Raji (cell line): ENCODE measurements around the gene TNKS2.

Source experiments
- POLR2A ChIP-seq: IDR thresholded peaks from 2 replicates; pipeline ENCODE4 v1.6.1; 2011; ENCODE audit warnings: low read depth, low read length, control low read depth; ENCODE audit not compliant: insufficient read depth

TNKS2 gene

DNA sequence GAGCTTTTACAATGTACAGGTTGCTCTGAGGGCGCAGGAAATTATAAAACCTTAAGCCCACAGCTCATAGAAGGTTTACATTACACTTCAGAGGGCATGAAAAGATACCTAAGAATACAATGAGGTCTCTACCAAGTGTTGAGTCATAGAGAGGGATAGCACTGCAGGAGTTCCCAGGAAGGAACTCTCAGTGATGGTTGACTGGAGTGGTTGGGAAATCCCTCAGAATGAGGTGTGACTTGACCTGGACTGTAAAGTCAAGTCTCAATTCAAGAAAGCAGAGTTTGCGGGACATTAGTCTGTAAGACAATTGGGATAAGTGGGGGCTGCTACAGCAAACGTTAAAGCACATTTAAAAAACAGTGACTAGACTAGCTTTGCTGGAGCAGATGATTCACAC is 21.9 kb downstream of the TNKS2 start:
- no peak for TF ChIP-seq POLR2A

DNA sequence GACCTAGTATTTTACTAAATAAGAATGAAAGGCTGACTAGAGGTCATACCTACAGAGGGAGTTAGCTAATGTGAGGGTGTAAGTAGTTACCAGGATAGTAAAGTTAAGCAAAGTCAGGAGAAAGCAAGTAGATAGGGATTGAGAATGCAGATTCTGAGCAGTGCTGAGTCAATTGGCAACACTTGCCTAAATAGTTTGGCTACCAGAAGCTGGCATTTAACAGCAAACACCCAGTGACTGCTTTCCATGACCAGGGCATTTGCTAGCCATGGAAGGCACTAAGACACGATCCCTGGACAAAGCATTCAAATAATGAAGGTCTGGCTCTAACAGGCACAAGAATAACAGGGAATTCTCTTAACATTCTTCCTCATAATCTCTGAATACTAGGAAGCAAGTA is 25.9 kb downstream of the TNKS2 start:
- no peak for TF ChIP-seq POLR2A

DNA sequence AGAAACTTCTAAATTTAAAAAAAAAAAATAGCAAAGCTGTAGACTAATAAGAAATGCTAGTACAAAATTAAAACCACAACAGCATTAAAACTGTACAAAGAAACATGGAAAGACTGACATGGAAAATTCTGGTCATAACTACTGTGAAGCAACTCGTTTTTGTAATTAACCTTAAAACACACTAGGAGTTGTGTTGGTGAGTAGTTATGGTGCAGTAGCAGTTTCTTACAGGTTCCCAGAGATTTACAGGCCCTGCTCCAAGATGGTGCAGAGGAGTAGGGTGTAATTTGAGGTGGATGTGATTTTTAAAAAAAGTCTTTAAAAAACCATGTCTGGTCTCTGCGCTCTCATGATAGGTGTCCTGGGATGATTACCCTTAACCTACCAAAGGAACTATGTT is 31.0 kb downstream of the TNKS2 start:
- TF ChIP-seq POLR2A = no peak

DNA sequence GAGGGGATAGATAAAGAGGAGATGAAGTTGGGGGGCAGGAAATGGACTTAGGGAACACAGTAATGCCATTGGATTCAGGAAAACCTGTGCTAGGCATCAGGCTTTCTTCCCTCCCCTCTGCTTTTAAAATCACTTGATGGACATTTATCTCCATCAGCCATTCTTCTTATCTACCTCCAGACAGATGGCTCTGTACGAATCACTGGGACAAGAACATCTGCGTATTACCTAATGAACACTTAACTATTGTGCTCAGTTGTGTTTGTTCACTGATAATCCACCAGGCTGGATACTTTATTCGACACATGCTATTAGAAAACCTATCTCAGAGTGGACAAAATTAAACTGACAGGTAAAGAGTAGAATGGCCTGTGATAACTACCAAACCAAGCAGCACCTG is 40.0 kb downstream of the TNKS2 start:
- no peak for TF ChIP-seq POLR2A

DNA sequence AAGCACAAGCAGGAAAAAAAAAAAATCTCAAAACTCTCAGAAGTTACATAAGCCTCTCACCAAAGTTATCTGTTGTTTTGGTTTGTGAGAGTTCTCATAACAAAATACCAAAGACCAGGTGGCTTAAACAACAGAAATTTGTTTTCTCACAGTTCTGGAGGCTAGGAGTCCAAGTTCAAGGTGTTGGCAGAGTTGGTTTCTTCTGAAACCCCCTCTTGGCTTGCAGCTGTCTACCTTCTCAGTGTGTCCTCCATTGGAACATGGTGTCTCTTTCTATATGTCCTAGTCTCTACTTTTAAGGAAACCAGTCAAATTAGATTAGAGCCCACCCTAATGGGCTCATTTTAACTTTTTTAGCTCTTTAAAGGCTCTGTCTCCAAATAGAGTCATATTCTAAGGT is 44.9 kb downstream of the TNKS2 start:
- no peak for TF ChIP-seq POLR2A

DNA sequence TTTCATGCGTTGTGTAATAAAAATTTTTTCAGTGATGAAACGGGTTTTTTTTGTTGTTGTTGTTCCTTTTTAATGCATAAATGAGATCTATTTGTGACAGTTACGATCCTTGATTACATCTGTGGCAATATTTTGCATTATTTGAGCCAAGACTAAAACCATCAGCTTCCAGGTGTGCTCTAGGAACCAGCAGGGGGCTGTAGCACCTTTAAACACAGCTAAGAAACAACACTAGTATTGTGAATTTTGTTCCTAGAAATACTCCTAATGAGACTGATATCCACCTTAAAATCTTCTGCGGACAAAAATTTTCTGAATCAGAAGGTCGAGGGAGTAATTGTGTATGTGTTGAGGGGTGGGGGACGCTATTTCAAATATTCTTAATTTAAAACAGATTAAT is 58.4 kb downstream of the TNKS2 start:
- TF ChIP-seq POLR2A = no peak

DNA sequence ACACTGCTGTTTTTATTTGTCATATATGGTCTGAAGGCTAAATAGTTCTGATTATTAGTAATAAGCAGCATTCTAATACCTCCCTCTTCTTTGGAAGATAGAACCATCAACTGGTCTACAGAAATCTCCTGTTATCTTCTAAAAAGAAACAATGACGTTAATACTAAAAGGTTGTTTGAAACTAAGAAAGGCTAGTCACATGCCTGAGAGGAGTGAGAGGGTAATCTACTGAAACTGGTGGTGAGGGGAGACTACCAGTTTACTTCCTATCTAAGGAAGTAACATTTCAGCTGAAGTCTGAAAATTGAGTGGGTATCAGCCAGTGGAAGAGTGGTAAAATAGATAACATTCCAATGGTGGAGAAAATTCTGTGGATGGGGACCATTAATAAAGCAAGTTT is 62.7 kb downstream of the TNKS2 start:
- TF ChIP-seq POLR2A = no peak

DNA sequence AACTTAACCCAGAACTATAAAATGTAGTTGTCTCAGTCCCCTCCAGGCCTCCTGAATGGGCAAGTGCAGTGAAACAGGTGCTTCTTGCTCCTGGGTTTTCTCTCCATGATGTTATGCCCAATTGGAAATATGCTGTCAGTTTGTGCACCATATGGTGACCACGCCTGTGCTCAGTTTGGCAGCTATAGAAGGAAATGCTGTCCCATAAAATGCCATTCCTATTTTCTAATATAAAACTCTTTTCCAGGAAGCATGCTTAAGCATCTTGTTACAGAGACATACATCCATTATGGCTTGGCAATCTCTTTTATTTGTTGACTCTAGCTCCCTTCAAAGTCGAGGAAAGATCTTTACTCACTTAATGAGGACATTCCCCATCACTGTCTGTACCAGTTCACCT is 65.9 kb downstream of the TNKS2 start:
- TF ChIP-seq POLR2A = no peak

DNA sequence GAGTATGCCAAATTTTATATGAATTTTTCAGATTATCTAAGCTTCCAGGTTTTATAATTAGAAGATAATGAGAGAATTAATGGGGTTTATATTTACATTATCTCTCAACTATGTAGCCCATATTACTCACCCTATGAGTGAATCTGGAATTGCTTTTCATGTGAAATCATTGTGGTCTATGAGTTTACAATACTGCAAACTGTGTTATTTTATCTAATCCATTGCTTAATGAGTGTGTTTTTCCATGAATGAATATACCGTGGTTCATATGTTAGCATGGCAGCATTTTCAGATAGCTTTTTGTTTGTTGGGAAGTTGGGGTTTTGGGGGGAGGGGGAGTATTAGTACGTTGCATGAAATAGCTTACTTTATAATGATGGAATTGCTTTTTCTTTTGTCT is 66.5 kb downstream of the TNKS2 start:
- TF ChIP-seq POLR2A = no peak

DNA sequence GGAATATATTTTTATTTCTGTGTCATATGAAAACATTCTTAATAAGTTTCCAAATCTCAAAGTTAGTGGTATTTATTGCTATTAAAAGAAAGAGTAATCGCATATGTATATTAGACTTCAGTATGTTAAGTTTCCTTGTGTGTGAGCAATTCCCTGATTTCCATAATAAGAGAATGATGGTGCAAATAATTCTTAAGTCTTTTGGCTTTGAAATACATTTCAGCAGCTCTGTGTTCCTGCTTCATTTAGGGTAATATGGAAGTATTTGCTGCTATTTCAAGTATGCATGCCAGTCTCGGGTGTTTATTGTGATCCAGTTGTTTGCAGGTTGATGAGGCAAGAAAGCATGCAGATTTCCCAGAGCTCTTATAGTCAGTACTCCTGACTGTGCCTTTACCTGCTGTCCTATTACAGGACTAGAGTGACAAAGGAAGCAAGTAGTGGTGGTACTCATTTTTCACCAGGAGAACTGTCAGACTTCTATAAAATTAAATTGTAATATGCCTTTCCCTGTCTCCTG is 67.4 kb downstream of the TNKS2 start:
- no peak for TF ChIP-seq POLR2A

DNA sequence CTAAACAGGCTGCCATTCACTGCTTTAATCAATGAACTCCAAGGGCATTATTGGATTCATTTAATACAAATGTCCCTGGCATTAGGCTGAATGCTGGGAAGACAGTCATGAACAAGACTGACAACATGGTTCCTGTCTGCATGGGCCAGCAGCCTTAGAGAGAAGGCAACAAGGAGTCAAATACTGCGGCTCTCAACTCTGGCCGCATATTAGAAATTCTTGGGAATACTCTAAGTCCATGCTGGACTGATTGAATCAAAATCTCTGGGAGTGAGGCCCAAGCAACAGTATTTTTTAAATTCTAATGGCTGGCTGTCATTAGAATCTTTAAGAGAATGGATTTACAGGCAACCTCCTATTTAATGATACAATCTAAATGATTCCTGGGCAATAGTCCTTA is 76.9 kb downstream of the TNKS2 start:
- no peak for TF ChIP-seq POLR2A

DNA sequence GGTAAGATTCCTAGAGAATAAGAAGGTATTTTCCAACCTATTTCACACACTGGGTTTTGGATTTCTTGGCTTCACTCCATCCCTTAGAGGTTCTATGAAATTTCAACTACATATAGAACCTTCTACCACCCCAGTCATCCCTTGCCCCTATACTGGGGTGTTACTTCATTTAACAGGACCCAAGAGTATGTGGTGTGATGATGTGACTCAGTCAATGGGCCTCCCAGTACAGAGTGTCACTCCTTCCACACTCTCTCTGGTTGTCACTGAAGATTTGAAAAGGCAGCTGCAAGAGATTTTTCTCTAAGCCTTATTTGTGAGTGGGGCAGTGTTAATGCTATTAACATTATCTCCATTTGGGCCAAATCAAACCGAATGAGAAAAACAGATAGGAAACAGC is 77.6 kb downstream of the TNKS2 start:
- no peak for TF ChIP-seq POLR2A

DNA sequence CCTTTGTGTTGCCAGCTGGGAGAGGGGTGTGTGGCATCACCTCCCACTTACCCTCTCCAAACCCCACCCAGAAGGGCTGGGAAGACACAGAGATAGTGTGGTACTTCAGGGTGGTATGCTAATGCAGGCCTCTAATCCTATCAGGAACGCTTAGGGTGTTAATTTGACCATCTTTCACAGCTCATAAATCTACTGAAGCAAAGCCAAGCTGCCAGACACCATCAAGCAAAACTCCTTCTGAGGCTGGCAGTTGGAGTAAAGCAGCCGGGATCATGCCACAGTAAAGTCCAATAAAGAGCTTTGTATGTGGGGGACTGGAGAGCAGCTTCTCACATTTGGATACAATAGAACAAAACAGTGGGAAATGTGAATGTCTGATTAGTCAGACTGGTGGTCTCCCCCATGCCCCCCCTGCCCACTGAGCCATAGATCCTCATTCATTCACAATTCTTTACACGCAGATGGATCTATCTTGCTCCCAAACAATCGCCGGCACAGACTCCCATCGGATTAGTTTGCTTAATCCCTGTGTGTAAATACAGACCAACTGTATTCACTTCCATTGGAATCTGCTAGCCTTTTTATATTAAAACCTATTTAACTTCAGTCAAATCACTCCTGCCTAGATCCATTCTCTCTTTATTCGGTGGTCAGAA is 81.4 kb downstream of the TNKS2 start:
- TF ChIP-seq POLR2A = no peak

DNA sequence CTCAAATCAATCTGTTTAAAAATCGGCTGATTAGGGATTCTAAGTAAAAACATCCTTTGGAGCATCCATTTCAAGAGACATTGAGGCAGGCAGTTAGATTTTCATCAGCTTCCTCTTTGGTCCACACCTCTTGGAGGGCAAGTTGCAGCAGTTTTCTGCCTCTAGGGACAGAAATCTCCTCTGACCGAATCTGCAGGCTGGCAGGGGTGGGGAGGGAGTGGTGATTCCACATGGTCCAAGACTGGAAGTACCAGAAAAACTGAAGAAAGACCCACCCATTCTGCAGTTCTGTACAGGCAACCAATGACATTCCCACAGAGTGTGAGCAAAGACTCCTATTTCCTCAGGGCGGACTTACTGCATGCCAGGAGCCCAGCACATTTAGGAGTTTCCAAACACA is 82.1 kb downstream of the TNKS2 start:
- TF ChIP-seq POLR2A = no peak

DNA sequence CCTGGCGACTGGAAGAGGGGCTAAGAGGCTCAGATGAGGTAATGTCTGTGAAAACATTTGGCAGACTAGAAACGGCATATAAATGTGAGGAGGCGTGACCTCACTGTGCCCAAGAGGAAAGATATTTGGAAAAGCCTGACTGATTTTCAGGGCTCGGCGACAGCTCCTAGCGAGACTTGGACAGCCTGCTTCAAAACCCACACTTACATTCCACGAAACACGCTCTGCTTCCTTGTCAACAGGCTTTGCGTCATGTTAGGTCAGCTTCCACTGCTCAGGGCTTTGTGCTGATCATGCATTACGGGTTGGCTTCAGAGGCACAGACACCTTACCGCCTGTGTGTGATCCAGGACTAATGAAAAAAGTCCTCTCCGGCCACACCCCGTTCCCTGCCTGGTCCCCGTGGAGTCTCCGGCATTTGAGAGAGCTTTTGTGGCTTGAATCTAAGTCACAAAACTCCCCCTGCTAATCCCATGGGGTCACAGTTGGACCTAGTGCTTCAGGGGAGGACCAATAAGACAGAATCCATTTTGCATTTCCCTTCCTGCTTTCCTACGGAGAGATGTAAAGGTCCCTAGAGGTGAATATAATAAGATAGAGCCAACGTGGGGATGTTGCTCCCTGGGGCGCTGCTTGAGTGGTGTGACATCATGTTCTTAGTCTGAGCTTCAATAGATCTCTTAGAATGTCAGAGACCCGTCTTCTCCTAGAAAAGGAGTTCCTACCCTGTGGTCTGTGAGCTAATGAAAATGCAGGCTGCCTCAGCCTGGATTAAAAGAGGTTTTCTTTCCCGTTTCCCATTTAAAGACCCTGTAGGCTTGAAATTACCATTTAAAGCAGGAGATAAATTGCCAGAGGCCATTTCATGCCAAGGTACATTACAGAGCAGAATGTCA is 85.6 kb downstream of the TNKS2 start:
- TF ChIP-seq POLR2A = no peak

DNA sequence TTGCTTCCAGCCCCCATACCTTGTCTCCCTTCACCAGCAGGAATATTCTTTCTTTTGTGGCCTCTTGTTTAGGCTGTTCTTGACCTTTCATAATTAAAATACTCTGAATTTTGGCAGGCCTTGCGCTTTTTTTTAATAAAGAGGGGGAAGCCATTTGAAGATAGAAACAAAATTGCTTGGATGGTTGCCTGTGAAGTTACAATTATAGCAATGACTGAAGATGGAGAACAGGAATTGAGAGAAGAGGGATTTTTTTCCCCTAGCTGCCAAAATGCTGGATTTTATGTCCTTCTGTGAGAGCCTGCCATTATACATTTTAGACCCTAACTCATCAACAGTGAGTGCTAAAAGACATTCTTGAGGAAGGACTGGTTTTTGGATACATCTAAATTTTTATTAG is 86.3 kb downstream of the TNKS2 start:
- TF ChIP-seq POLR2A = no peak
